Chondrocyte (in vitro differentiated cells): ENCODE measurements around the gene FIBP. TPM values are rescaled to one million over a fixed set of nuclear protein-coding genes. Genes with fewer than 3 reads are reported as not detected.

Source experiments
- DNase-seq: peaks from one replicate; pipeline ENCODE4 v3.0.0; 2021; ENCODE audit warnings: mixed read lengths, low spot score
- H3K27ac Mint-ChIP-seq: one replicate; pipeline ENCODE4 v1.8.0; 2021; ENCODE audit warnings: mild to moderate bottlenecking, moderate library complexity, mixed read lengths; ENCODE audit not compliant: unreplicated experiment
- H3K27me3 Mint-ChIP-seq: 2 replicates; pipeline ENCODE4 v1.8.0; 2021; ENCODE audit warnings: low read depth, mixed read lengths
- H3K36me3 Mint-ChIP-seq: 2 replicates; pipeline ENCODE4 v1.8.0; 2021; ENCODE audit warnings: low read depth, mixed read lengths
- H3K4me1 Mint-ChIP-seq: 2 replicates; pipeline ENCODE4 v1.8.0; 2021; ENCODE audit warnings: low read depth, mild to moderate bottlenecking, mixed read lengths
- H3K4me3 Mint-ChIP-seq: one replicate; pipeline ENCODE4 v1.8.0; 2021; ENCODE audit warnings: mild to moderate bottlenecking, moderate library complexity, mixed read lengths; ENCODE audit not compliant: unreplicated experiment
- H3K9me3 Mint-ChIP-seq: 2 replicates; pipeline ENCODE4 v1.8.0; 2021; ENCODE audit warnings: low read depth, mixed read lengths
- total RNA-seq: library from RNA; stranded (reverse); gene quantifications from 3 replicates; pipeline ENCODE4 v1.2.1, GENCODE V29; 2021
- TF ChIP-seq, protein P1 (sequence below): fragments of 200-600 bp; sonication (generic); IDR thresholded peaks from 2 replicates; pipeline ENCODE4 v1.5.0; 2021; ENCODE audit warnings: antibody characterized with exemption, mild to moderate bottlenecking, moderate library complexity

The FIBP gene
- total RNA-seq, 1 donor from 2014 or later: 83.5 TPM

DNA sequence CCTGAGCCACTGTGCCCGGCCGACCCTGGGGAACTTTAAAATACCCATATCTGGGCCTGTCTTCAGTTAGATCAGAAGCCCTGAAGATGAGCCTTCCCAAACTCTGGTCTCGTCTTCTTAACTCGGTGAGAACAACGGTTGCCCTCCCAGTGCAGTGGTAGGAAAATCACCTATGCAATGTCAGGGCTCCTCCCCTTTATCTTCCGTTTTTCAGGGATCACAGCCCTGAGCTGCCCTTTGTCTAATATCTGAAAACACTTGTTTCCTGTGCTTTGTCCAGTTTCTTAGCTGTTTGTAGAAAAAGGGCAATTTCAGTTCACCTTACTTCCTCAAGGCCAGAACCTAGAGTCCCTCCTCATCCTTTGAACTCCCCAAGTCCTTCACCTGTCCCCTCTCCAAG is 40.4 kb upstream of the FIBP start:
- Mint-ChIP-seq H3K4me1 (no peaks in the 10 kb centered on the region), H3K27me3 (no peaks in the 10 kb centered on the region), H3K9me3 (no peaks in the 10 kb centered on the region), H3K27ac (no peak overlapping the region), H3K4me3 (no peak overlapping the region), H3K36me3 (no peaks in the 10 kb centered on the region)
- DNase-seq: no peak
- TF ChIP-seq, protein P1, sequence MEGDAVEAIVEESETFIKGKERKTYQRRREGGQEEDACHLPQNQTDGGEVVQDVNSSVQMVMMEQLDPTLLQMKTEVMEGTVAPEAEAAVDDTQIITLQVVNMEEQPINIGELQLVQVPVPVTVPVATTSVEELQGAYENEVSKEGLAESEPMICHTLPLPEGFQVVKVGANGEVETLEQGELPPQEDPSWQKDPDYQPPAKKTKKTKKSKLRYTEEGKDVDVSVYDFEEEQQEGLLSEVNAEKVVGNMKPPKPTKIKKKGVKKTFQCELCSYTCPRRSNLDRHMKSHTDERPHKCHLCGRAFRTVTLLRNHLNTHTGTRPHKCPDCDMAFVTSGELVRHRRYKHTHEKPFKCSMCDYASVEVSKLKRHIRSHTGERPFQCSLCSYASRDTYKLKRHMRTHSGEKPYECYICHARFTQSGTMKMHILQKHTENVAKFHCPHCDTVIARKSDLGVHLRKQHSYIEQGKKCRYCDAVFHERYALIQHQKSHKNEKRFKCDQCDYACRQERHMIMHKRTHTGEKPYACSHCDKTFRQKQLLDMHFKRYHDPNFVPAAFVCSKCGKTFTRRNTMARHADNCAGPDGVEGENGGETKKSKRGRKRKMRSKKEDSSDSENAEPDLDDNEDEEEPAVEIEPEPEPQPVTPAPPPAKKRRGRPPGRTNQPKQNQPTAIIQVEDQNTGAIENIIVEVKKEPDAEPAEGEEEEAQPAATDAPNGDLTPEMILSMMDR: no peak

DNA sequence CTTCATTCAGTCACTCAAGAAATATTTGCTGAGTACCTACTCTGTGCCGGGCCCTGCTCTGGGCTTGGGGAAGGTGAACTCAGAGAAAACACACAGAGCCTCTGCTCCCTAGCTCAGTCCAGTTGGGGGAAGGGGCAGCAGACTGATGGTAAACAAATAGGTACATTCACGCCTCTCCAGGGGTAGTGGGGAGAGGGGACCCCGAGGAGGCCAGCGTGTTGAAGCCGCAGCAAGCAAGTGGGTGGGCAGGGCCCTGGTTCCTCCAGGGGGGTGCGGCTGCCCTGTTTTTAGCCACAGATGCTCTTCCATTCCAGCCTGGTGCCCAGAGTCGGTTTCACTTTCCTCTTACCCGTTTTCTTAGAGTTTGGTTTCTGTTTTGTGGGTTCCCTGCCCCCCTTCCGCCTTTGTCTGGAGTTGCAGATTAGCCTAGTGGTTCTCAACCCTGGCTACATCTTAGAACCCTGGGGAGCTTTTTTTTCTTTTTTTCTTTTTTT is 39.7 kb upstream of the FIBP start:
- Mint-ChIP-seq H3K4me3 (no peak overlapping the region), H3K27ac (no peak overlapping the region), H3K4me1 (no peaks in the 10 kb centered on the region), H3K9me3 (no peaks in the 10 kb centered on the region), H3K36me3 (peaks cover 4% of the 10 kb centered on the region), H3K27me3 (no peaks in the 10 kb centered on the region)
- TF ChIP-seq, protein P1: no peak
- no peak for DNase-seq

DNA sequence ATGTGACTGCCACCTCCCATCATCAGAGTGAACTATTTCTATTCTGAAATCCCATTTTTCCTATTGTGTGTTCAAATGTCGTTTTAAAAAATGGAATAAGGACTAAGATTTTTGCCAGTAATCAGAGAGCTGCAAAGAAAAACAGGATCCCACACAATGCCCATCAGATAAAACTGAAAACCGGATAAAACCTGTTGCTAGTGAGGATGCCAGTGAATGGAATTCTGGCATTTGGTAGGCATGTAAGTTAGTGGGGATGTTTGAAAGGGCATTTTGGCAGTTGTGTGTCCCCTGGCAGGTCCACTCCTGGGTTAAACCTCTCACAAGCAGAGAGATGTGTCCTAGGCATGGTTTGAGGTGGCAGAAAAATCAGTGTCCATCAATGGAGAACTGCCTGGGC is 37.1 kb upstream of the FIBP start:
- H3K36me3 Mint-ChIP-seq: peaks cover 11% of the 10 kb centered on the region
- TF ChIP-seq, protein P1: no peak
- H3K27ac Mint-ChIP-seq: no peak overlapping the region
- peaks cover 5% of the 10 kb centered on the region for H3K4me1 Mint-ChIP-seq
- H3K9me3 Mint-ChIP-seq: no peaks in the 10 kb centered on the region
- no peak overlapping the region for H3K4me3 Mint-ChIP-seq
- no peaks in the 10 kb centered on the region for H3K27me3 Mint-ChIP-seq
- no peak for DNase-seq

DNA sequence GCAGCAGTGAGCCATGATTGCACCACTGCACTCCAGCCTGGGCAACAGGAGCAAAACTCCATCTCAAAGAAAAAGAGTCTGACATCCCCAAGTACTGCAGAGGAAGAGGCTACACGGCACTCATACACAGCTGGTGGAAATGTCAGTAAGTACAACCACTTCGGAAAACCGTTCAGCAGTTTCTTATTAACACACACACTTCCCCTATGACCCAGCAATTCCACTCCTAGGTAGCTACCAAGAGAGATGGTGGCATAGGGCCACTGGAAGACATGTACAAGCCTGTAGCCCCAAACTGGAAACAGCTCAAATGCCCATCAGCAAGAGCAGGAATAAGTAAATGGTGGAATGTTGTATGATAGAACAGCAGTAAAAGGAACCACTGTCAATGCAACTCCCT is 34.3 kb upstream of the FIBP start:
- no peak for DNase-seq
- Mint-ChIP-seq H3K27me3 (no peaks in the 10 kb centered on the region), H3K36me3 (peaks cover 11% of the 10 kb centered on the region), H3K4me3 (no peak overlapping the region), H3K9me3 (no peaks in the 10 kb centered on the region), H3K27ac (no peak overlapping the region), H3K4me1 (peaks cover 14% of the 10 kb centered on the region)
- TF ChIP-seq, protein P1: no peak

DNA sequence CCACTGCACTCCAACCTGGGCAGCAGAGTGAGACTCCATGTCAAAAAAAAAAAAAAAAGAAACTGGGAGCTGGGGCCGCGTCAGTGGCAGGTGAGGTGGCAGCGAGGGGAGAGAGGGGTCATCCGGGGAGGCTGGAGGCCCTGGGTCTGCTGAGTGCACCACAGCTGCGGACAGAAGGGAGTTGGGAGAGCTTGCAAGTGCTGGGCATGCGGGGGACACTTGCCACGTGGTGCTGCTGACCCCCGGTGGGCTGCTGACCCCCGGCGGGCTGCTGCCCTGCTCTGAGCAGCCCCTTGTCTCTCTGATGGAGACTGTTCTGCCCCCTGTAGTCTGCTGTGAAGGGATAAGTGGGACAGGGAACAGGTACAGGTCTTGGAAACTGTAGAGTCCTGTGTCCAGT is 33.6 kb upstream of the FIBP start:
- Mint-ChIP-seq H3K27ac (no peak overlapping the region), H3K4me1 (peaks cover 19% of the 10 kb centered on the region), H3K9me3 (no peaks in the 10 kb centered on the region), H3K36me3 (peaks cover 13% of the 10 kb centered on the region), H3K4me3 (no peak overlapping the region), H3K27me3 (no peaks in the 10 kb centered on the region)
- DNase-seq: no peak
- TF ChIP-seq, protein P1: no peak
